ENCODE data around the gene PRRG1.
A peak's percentile ranks its signal among the peaks of the same experiment; 100 is the strongest.
"Not testable (repeated sequence)": the region's sequence is repeated elsewhere in the genome, so short reads cannot be mapped to it uniquely, and the experiment has no call there.

Gene PRRG1

DNA sequence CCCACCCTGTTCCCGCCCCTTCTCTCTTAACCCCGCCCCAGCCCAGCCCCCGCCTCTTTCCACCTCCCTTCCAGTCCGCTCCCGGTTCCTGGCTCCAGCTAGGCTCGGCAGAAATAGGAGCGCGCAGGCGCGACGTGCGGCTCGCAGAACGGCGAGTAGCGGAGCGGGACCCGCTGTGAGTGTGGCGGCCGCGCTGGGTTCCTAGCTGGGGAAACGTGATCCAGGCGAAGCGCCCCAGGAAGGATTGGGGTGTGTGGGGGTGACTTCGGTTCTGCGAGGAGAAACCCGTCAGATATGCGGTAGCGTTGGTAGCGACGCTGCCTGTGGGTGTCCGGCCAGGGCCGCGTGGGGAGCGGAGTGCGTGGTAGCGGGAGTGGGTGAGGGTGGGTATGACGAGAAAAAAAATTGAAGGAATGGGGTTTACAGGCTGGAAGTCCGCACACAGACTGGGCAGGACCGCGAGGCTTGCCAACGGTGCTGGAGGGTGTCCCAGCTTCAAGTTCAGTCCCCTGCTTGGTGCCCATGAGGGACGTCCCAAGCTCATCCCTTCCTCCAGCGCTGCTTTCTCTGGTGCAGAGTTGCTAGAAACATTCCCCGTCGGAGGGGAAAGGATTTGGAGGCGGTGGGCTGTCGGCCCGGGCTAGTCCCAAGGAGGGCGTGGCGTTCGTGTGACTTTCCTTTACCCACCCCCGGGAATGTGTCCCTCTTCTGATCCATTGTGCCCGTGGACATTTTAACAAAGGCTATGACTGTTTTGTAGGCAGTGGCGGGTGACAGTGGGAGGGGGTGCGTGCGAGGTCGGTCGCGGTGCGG is at the start of gene PRRG1:
Gene PRRG1 (plus strand): TSS at position 144 of the 813 bp plus-strand sequence. CDS start 56,886 bp downstream, outside the sequence.
- DNase-seq (ENCODE audit: low read depth in 2 of 2): peak; percentile 60 to 63

DNA sequence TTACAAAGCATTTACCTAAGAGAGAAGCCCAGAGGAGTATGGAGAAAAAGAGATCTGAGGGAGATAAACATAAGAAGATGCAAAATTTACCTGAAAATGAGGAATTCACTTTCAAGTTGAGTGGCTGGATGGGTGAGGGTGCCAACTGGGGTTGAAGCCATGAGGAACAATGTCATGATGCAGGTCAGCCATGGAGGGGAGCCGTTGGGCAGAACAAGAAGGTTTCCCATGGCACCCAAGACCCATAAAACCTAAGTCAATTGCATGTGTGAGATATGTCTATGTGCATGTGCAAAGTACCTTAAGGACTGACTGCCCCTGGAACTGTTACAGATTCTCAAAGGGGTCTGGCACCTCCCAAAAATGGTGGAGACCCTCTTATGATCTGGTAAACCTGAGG is 46.6 kb upstream of the PRRG1 start:
- DNase-seq (ENCODE audit: low read depth in 2 of 2): no peak

GRCh38 chrX:37305238-37305637 is 43.9 kb upstream of the PRRG1 start:
- DNase-seq (ENCODE audit: low read depth in 2 of 2): not testable (repeated sequence)

- peak in 1 of 2 experiments; percentile 4 for DNase-seq (ENCODE audit: low read depth in 2 of 2)
These were observed 34.6 kb upstream of the PRRG1 start for GRCh38 chrX:37314531-37314930.

- no peak for DNase-seq (ENCODE audit: low read depth in 2 of 2)
These were observed 33.5 kb upstream of the PRRG1 start for GRCh38 chrX:37315511-37316248.

- no peak for DNase-seq (ENCODE audit: low read depth in 2 of 2)
These were observed 28.5 kb upstream of the PRRG1 start for GRCh38 chrX:37320541-37321203.

GRCh38 chrX:37330642-37331041 is 18.5 kb upstream of the PRRG1 start:
- DNase-seq (ENCODE audit: low read depth in 2 of 2): no peak

DNA sequence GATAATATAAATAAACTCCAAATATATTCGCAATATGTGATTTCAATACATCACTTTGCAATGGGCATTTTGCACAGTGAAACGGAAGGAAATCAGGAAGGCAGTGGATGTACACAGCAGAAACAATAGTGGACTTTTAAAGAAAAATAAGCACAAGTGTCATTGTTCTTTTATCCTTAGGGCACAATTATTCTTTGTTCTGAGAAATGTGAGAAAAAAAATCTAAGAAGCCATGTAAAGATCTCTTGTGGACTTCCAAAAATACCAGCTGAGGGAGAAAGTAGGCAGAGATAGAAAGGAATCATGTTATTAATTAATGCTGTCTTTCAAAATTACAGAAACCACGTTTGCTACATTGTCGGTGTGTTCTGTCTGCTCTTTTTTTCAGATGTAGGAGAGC is 17.6 kb upstream of the PRRG1 start:
- DNase-seq (ENCODE audit: low read depth in 2 of 2): no peak

DNA sequence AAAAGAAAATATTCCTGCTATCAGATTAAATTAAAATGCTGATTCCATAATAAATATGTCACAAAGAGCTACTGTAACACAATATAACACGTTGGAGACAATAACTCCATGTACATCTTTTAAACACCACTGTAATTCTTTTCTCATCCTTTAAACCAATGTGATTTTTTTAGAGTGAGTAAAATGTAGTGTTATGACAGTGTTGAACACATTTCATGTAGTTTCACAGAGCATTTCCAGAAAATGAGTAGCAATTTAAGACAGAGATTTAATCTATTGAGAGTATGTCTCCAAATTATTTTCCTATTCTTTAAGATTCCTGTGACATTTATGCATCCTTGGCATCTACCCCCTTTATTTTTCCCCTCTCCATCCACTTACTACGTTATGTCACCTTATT is 17.1 kb upstream of the PRRG1 start:
- no peak for DNase-seq (ENCODE audit: low read depth in 2 of 2)

DNA sequence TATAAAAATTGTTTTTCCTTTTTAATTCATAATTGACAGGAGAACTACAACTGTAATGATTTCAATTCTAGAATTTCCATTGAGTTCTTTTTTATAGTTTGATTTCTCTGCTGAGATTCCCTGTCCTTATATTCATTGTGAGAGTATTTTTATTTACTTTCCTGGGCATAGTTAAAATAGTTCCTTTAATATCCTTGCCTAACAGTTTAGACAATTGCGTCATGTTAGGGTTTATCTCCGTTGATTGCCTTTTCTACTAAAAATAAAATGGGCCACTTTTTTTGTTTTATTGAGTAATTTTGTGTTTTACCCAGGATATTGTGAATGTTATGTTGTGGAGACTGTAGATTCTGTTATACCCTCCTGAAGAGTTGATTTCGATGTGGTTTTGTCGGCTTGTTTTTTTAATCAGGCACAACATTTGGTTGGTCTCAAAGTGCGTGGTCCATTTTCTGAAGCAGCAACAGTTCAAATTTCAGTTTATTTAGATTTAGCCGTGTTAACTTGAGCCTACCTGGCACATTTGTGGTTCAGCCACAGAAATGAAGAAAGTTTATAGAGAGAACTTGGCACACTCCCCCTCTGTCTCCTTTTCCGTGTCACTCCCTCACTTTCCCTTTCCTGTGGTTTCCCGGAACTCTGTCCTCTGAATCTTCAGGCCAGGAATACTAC is 16.0 kb upstream of the PRRG1 start:
- DNase-seq (ENCODE audit: low read depth in 2 of 2): no peak

DNA sequence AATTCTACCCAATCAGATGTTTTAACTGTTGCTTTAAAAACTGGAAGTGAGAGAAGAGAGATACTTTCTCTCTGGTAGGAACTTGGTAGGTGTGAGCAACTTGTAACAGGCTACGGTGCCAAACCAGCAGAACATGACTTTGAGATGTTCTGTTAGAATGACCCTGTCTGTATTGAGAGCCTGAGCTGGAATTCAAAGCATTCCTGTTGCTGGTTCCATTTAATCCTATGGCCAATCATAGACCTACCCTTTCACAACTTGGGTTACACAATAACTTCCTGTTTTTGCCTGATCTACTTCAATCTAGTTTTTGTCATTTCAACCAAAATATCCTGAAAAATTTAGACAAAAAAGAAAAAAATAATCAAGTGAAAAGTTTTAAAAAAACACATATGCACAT is 1.7 kb upstream of the PRRG1 start:
- DNase-seq (ENCODE audit: low read depth in 2 of 2): peak in 1 of 2 experiments; percentile 27

- DNase-seq (ENCODE audit: low read depth in 2 of 2): no peak
These were observed 763 bp upstream of the PRRG1 start for GRCh38 chrX:37348231-37348970.

GRCh38 chrX:37348971-37349220 is 268 bp upstream of the PRRG1 start:
- no peak for DNase-seq (ENCODE audit: low read depth in 2 of 2)

DNA sequence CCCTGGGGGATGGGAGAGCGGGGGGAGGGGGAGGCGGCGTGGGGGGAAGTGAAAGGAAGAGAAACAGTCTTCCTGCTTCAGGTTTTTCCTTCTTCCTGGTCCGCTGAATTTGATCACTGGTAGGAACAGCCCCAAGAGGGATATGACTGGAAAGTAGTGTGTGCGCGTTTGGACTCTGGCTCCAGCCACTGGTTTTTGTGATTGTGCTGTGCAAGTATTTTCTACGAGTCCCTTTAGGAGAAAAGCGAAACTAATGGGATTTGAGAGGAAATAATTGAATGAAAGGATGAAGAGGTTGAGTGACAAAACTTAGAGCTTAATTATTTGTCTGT is 836 bp downstream of the PRRG1 start:
- no peak for DNase-seq (ENCODE audit: low read depth in 2 of 2)

DNA sequence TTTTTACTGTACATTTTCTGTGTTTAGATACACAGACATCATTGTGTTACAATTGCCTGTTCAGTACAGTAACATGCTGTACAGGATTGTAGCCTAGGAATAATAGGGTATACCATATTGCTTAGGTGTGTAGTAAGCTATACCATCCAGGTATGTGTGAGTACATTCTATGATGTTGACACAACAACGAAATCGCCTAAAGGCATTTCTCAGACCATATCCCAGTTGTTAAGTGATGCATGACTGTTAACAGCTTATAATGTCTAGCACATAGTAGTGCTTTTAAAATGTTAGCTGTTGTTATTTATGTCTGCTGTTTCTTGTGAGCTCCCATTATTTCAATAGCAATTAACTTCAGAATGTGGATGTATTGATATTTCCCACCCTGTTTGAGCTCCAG is 4.5 kb downstream of the PRRG1 start:
- no peak for DNase-seq (ENCODE audit: low read depth in 2 of 2)

DNA sequence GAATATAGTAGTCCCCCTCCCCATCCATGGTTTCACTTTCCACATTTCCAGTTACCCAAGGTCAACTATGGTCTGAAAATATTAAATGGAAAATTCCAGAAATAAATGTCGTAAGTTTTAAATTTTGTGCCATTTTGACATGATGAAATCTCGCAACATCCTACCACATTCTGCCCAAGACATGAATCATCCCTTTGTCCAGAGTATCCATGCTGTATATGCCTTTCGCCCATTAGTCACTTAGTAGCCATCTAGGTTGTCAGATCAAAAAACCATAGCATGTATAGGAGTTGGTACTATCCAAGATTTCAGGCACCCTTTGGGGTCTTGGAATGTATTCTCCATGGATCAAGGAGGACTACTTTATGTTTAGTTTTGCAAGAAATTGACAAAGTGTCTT is 8.3 kb downstream of the PRRG1 start:
- DNase-seq (ENCODE audit: low read depth in 2 of 2): no peak

DNA sequence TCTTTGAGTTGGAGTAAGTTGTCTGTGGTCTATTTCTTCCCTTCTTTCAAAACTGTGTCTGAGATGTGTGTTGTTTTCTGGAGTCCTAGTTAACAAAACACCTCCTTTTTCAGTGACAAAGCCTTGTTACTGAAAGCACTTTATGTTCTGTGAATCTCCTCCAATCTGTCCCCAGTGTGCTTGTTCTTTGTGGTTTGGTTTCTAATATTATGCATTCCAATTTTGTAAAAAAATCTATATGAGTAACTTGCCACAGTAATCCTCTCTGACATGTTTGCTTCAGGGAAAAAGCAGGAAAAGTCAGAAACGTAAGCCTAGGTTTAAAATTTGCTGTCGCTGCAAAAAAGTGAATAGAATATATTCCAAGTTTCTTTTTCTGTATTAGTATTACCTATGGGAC is 12.4 kb downstream of the PRRG1 start:
- DNase-seq (ENCODE audit: low read depth in 2 of 2): no peak

DNA sequence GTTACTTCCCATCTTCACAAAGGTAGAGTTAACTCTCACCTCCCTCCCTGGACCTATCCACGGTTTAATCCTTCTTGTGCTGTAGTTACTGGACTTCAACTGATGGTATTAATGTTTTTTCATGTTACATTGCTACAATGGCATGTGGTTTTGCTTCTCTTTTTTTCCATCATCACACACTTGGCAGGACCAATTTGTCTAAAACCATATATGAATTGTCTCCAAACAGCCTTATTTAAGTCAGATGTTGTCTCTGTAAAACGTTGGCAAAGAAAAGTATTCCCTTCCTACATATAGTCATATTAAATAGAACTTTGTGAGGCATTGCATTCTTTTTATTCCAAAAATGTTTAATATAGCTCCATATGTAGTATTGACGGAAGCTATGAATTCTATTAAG is 15.5 kb downstream of the PRRG1 start:
- no peak for DNase-seq (ENCODE audit: low read depth in 2 of 2)

GRCh38 chrX:37367946-37368345 is 18.8 kb downstream of the PRRG1 start:
- DNase-seq (ENCODE audit: low read depth in 2 of 2): no peak

- DNase-seq (ENCODE audit: low read depth in 2 of 2): no peak
These were observed 21.5 kb downstream of the PRRG1 start for GRCh38 chrX:37370499-37371141.

DNA sequence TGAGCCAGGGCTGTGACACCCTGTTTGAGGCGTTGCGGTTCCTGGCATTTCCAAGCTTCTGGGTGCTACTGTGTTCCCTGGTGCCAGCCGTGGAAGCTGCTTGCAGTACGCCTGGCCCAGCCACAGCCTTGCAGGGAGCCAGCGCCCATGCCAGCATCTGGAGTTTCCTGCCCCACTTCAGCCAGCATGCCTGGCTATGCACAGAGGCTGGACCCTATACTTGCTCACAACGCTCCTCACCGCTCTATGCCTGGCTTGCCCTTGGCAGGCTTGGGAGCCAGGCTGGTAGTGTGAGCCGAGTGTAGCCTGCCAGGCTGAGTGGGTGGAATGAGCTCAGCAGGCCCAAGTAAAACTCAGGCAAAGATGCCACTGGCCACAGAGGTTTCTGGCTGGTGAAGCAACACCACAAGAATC is 22.4 kb downstream of the PRRG1 start:
- DNase-seq (ENCODE audit: low read depth in 2 of 2): no peak

Data from fibroblast of skin of left quadriceps (primary cell).